ENCODE measurements around the gene TCP11L2. TPM values are rescaled to one million over a fixed set of nuclear protein-coding genes. Genes with fewer than 3 reads are reported as not detected.
A peak's percentile ranks its signal among the peaks of the same experiment; 100 is the strongest.

TCP11L2 gene
- total and polyA plus RNA-seq, 2 of the 4 experiments (the other 2 are of a cell fraction), result 7.3 to 32.8 TPM

DNA sequence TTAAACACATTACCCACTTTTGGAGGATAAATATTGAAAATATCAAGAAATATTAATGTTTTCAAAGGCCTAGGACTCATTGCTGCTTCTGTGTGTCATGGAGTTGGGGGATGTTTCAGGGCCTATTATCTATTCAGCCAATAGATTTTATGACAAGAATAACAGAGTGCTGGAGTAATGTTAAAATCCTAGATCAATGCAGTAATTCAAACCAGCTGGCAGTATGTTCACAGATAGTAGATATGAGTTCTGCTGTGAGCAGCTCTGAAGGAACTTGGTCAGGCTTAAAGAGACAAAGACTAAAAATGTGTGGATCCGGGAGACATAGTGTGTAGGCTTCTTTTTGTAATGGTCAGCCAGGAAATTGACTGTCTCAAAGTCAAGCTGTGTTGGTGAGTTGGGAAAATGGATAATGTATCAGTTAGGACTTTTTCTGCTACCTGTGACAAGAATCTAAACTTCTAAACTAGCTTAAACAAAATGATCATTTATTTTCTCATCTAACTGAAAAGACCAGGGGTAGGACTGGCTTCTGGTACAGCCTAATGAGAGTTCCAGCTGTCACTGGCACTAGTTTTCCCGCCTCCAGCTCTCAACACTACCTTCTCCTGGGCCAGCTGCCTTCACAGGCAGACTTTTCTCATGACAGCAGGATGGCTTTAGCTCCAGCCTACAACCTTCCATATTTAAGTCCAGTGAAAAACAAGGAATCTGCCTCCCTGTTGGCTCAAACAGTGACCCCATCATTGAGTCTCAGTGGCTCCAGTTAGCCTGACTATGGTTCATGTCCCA lies 38.7 kb downstream of the TCP11L2 start:
- DNase-seq (peak; percentile 19), ATAC-seq (ENCODE audit: low read depth) (no peak)
- Histone ChIP-seq H3K4me2 (ENCODE audit: low read depth, low read length) (no peak overlapping the region), H2AK5ac (ENCODE audit: low read depth, low read length) (no peak overlapping the region), H2BK5ac (ENCODE audit: low read depth, low read length, poor library complexity, severe bottlenecking) (no peak overlapping the region), H4K5ac (ENCODE audit: low read depth, low read length) (no peak overlapping the region), H3K27ac (ENCODE audit: insufficient read depth, low read length) (no peak overlapping the region), H3K4ac (ENCODE audit: low read depth, low read length) (no peak overlapping the region), H3K23ac (ENCODE audit: low read depth, low read length) (no peak overlapping the region), H2AK9ac (replicated peaks; ENCODE audit: low read depth, low read length, poor library complexity) (no peak overlapping the region), H2BK15ac (ENCODE audit: low read depth, low read length) (no peak overlapping the region), H3K27me3 (ENCODE audit: control insufficient read depth, insufficient read depth, low read length) (no peaks in the 10 kb centered on the region), H2BK120ac (ENCODE audit: low read depth, low read length) (no peak overlapping the region), H4K91ac (ENCODE audit: insufficient read depth, low read depth, low read length) (no peak overlapping the region), H2BK20ac (ENCODE audit: low read depth, low read length) (no peak overlapping the region), H4K20me1 (ENCODE audit: insufficient read depth, low read length) (no peaks in the 10 kb centered on the region; the same call in 1 of the 2 replicates), H3K4me3 (ENCODE audit: insufficient read depth, low read depth, low read length) (no peak overlapping the region), H3K9me3 (ENCODE audit: control insufficient read depth, insufficient read depth, low read length) (no peaks in the 10 kb centered on the region), H3K14ac (replicated peaks; ENCODE audit: low read depth, low read length) (no peak overlapping the region), H3K36me3 (ENCODE audit: control insufficient read depth, insufficient read depth, low read length) (peaks cover 2% of the 10 kb centered on the region; the same call in 1 of the 2 replicates), H3K9me1 (ENCODE audit: insufficient read depth, low read length) (peaks cover 4% of the 10 kb centered on the region), H3K79me1 (ENCODE audit: low read depth in 1 of 2, low read length in 2 of 2) (no peaks in the 10 kb centered on the region), H3K4me1 (ENCODE audit: control insufficient read depth, insufficient read depth, low read length) (peaks cover 3% of the 10 kb centered on the region), H3K18ac (ENCODE audit: low read depth, low read length) (no peak overlapping the region), H3K9ac (ENCODE audit: low read depth, low read length) (no peak overlapping the region), H3K56ac (ENCODE audit: extremely low read depth, insufficient read depth, low read length) (no peak overlapping the region), H2AFZ (replicated peaks; ENCODE audit: low read length, poor library complexity) (no peak overlapping the region), H4K8ac (ENCODE audit: low read depth in 2 of 2, low read length in 2 of 2) (no peak overlapping the region)
- in situ Hi-C loops (cut with MboI; ENCODE audit: low sequenced_read_pairs) (loop anchor here (5.0 kb wide), 1 partner anchor 114 kb away; no protein-coding TSS in a partner anchor), intact Hi-C loops (cut with micrococcal nuclease) (loop anchor here (5.0 kb wide), 1 partner anchor 94 kb away; the partner anchor contains the start of gene CKAP4), dilution Hi-C loops (cut with HindIII; ENCODE audit: low sequenced_read_pairs, unreplicated experiment) (no loop called here)
- ChIA-PET POLR2A (ENCODE audit: unreplicated experiment) (no interaction called here), CTCF (no interaction called here)
- 100% methylated on average over 1 of the region's 2 CpGs; no CpG with 5 or more reads in 1 of the 2 experiments for WGBS, 2 experiments (ENCODE audit: extremely low coverage in 2 of 2, insufficient read length in 1 of 2)
- no TSS peak for BruUV-seq (replicated peaks)
- TF ChIP-seq SMC3 (IDR thresholded peaks at IDR 0.05; ENCODE audit: low read depth, low read length), result no peak
- TF ChIP-seq RCOR1 (IDR thresholded peaks at IDR 0.05; ENCODE audit: insufficient replicate concordance, low read length), result no peak
- no peak for TF ChIP-seq FOS (IDR thresholded peaks at IDR 0.05; ENCODE audit: low read depth, low read length)

Measured in IMR-90 (cell line).